ENCODE measurements around the gene MRPL1. TPM values are rescaled to one million over a fixed set of nuclear protein-coding genes. Genes with fewer than 3 reads are reported as not detected.

The MRPL1 gene
- total and polyA plus RNA-seq, 2 of the 13 experiments (the other 11 are each of a cell fraction or from before 2014, with no cell fraction given), result 23.3 to 61.5 TPM

GRCh38 chr4:77819843-77820648, 42.6 kb upstream of the MRPL1 start (continued):
- peak; percentile 57; the same call in 1 of the 2 replicates for TF ChIP-seq ZNF639 (CRISPR knock-in tag; conservative IDR thresholded peaks at IDR 0.05)
- TF ChIP-seq SAFB2 (CRISPR knock-in tag; IDR thresholded peaks at IDR 0.05; ENCODE audit: borderline replicate concordance, low read depth), result no peak
- TF ChIP-seq GABPB1 (CRISPR knock-in tag; IDR thresholded peaks at IDR 0.05), result peak; percentile 72
- no peak for TF ChIP-seq ZFP36 (IDR thresholded peaks at IDR 0.05; ENCODE audit: borderline replicate concordance, low read depth, low read length, partially characterized antibody)
- no peak for TF ChIP-seq DMTF1 (CRISPR knock-in tag; IDR thresholded peaks at IDR 0.05)
- TF ChIP-seq POGZ (CRISPR knock-in tag; IDR thresholded peaks at IDR 0.05), result peak; percentile 62; the same call in 1 of the 2 replicates
- TF ChIP-seq ZNF142 (CRISPR knock-in tag; IDR thresholded peaks at IDR 0.05), result peak; percentile 81
- TF ChIP-seq ZBTB20 (CRISPR knock-in tag; IDR thresholded peaks at IDR 0.05; ENCODE audit: borderline replicate concordance, low read depth), result peak; percentile 42; the same call in 1 of the 2 replicates
- TF ChIP-seq ZNF83 (CRISPR knock-in tag; IDR thresholded peaks at IDR 0.05; ENCODE audit: borderline replicate concordance), result peak; percentile 75; the same call in 1 of the 2 replicates
- TF ChIP-seq NCOR1 (IDR thresholded peaks at IDR 0.05; ENCODE audit: borderline replicate concordance, low read length), result peak; percentile 77; the same call in 1 of the 2 replicates
- TF ChIP-seq NCOA1 (CRISPR knock-in tag; IDR thresholded peaks at IDR 0.05), result peak; percentile 59; the same call in 1 of the 2 replicates
- 0 out of 2 replicates have a peak, but pooled peaks have one; percentile 35 for TF ChIP-seq ZNF547 (CRISPR knock-in tag; IDR thresholded peaks at IDR 0.05)
- TF ChIP-seq ZNF333 (CRISPR knock-in tag; IDR thresholded peaks at IDR 0.05; ENCODE audit: borderline replicate concordance), result no peak
- TF ChIP-seq ZBTB38 (CRISPR knock-in tag; IDR thresholded peaks at IDR 0.05), result no peak
- peak; percentile 53 for TF ChIP-seq HDAC1 (CRISPR knock-in tag; IDR thresholded peaks at IDR 0.05)
- peak; percentile 47 for TF ChIP-seq ZEB1 (IDR thresholded peaks at IDR 0.05; ENCODE audit: insufficient replicate concordance, low read depth)
- no peak for TF ChIP-seq ZNF20 (CRISPR knock-in tag; IDR thresholded peaks at IDR 0.05)
- peak; percentile 73 for TF ChIP-seq DMAP1 (CRISPR knock-in tag; IDR thresholded peaks at IDR 0.05)
- 0 out of 2 replicates have a peak, but pooled peaks have one; percentile 21 for TF ChIP-seq SOX13 (IDR thresholded peaks at IDR 0.05)
- peak in 1 of 2 experiments; percentile 21; a peak in 1 of 4 replicates for TF ChIP-seq SOX13 (CRISPR knock-in tag; conservative IDR thresholded peaks at IDR 0.05 in 1 of 2, IDR thresholded peaks at IDR 0.05 in 1 of 2)
